Left ventricle myocardium inferior (tissue), 1 donor: ENCODE data around the gene KDM6B. TPM values are rescaled to one million over a fixed set of nuclear protein-coding genes. Genes with fewer than 3 reads are reported as not detected.
A peak's percentile ranks its signal among the peaks of the same experiment; 100 is the strongest.

Experiments used
- DNase-seq: peaks from one replicate; pipeline ENCODE4 v3.0.0-alpha.2; 2020
- H3K27ac ChIP-seq: fragments of 200-600 bp; replicated peaks from 2 replicates; pipeline ENCODE4 v1.8.0; 2021
- H3K27me3 ChIP-seq: fragments of 200-600 bp; 2 replicates; pipeline ENCODE4 v1.8.0; 2021; ENCODE audit warnings: low read depth
- H3K36me3 ChIP-seq: fragments of 200-600 bp; 2 replicates; pipeline ENCODE4 v1.8.0; 2021
- H3K4me1 ChIP-seq: fragments of 200-600 bp; 2 replicates; pipeline ENCODE4 v1.8.0; 2021
- H3K4me3 ChIP-seq: fragments of 200-600 bp; 2 replicates; pipeline ENCODE4 v1.8.0; 2021; ENCODE audit warnings: mild to moderate bottlenecking, moderate library complexity
- H3K9me3 ChIP-seq: fragments of 200-600 bp; replicated peaks from 2 replicates; pipeline ENCODE4 v1.8.0; 2021
- CTCF ChIP-seq: fragments of 200-600 bp; IDR thresholded peaks from 2 replicates; pipeline ENCODE4 v1.8.0; 2021; ENCODE audit warnings: antibody characterized with exemption, mild to moderate bottlenecking, borderline replicate concordance
- intact Hi-C: fragments of 100-400 bp; cut with micrococcal nuclease; formaldehyde crosslinking; loops from one replicate; pipeline ENCODE4 v1.11.0; 2022
- total RNA-seq: library from RNA; stranded (reverse); fragmentation: NEBNext Ultra II Directional; extraction: Animal tissue kit (Norgen Biotek cat#: 25700); gene quantifications from one replicate; pipeline ENCODE4 v1.2.1, GENCODE V29; 2021
- donor health status: DM: no; HTN: yes; CAD: no; lungs with severe emphysema.

KDM6B gene
- total RNA-seq, 1 donor from 2014 or later: 23.3 TPM

GRCh38 chr17:7833011-7833794 lies 814 bp upstream of the KDM6B start:
- Histone ChIP-seq H3K36me3 (no peaks in the 10 kb centered on the region), H3K27ac (peak overlapping the region; percentile 99), H3K9me3 (no peaks in the 10 kb centered on the region), H3K4me3 (peak overlapping the region; percentile 88), H3K4me1 (peaks cover 46% of the 10 kb centered on the region), H3K27me3 (peaks cover 8% of the 10 kb centered on the region)
- no peak for TF ChIP-seq CTCF
- DNase-seq: no peak
- intact Hi-C loops: no loop called here

- intact Hi-C loops: no loop called here
These were observed 532 bp downstream of the KDM6B start for GRCh38 chr17:7834542-7834956.

GRCh38 chr17:7834957-7835813 lies 1.2 kb downstream of the KDM6B start:
- H3K4me1 ChIP-seq: peaks cover 66% of the 10 kb centered on the region
- TF ChIP-seq CTCF: peak; percentile 82
- DNase-seq: peak; percentile 98

More at GRCh38 chr17:7834542-7834956, 532 bp downstream of the KDM6B start:
- peak overlapping the region; percentile 99 for H3K27ac ChIP-seq
- peak; percentile 76 for DNase-seq
- H3K27me3 ChIP-seq: peaks cover under 1% of the 10 kb centered on the region
- no peaks in the 10 kb centered on the region for H3K36me3 ChIP-seq
- H3K4me1 ChIP-seq: peaks cover 59% of the 10 kb centered on the region
- H3K9me3 ChIP-seq: no peaks in the 10 kb centered on the region
- TF ChIP-seq CTCF: no peak
- peak overlapping the region; percentile 88 for H3K4me3 ChIP-seq

GRCh38 chr17:7835814-7836595 lies 2.0 kb downstream of the KDM6B start:
- H3K4me1 ChIP-seq: peaks cover 74% of the 10 kb centered on the region
- H3K27me3 ChIP-seq: no peaks in the 10 kb centered on the region
- no peaks in the 10 kb centered on the region for H3K36me3 ChIP-seq
- H3K4me3 ChIP-seq: peak overlapping the region; percentile 88
- peak overlapping the region; percentile 99 for H3K27ac ChIP-seq
- intact Hi-C loops: no loop called here
- DNase-seq: peak; percentile 84
- no peaks in the 10 kb centered on the region for H3K9me3 ChIP-seq
- no peak for TF ChIP-seq CTCF

More at GRCh38 chr17:7834957-7835813, 1.2 kb downstream of the KDM6B start:
- H3K27me3 ChIP-seq: no peaks in the 10 kb centered on the region
- no peaks in the 10 kb centered on the region for H3K36me3 ChIP-seq
- intact Hi-C loops: no loop called here
- peak overlapping the region; percentile 88 for H3K4me3 ChIP-seq
- peak overlapping the region; percentile 99 for H3K27ac ChIP-seq
- no peaks in the 10 kb centered on the region for H3K9me3 ChIP-seq
